Ishikawa (cell line): ENCODE measurements around the gene TPP1.

Experiments
- CEBPB ChIP-seq: IDR thresholded peaks from 2 replicates; pipeline ENCODE4 v1.6.1; 2012
- CREB1 ChIP-seq: IDR thresholded peaks from 2 replicates; pipeline ENCODE4 v1.6.1; 2012; ENCODE audit warnings: low read depth
- EGR1 ChIP-seq: IDR thresholded peaks from 2 replicates; pipeline ENCODE4 v1.6.1; 2012
- EP300 ChIP-seq: IDR thresholded peaks from 2 replicates; pipeline ENCODE4 v1.6.1; 2012; ENCODE audit warnings: borderline replicate concordance
- FOXM1 ChIP-seq: IDR thresholded peaks from 2 replicates; pipeline ENCODE4 v1.6.1; 2012; ENCODE audit warnings: low read depth, borderline replicate concordance
- MAX ChIP-seq: IDR thresholded peaks from 2 replicates; pipeline ENCODE4 v1.6.1; 2012
- NFIC ChIP-seq: IDR thresholded peaks from 2 replicates; pipeline ENCODE4 v1.6.1; 2012
- RAD21 ChIP-seq: IDR thresholded peaks from 2 replicates; pipeline ENCODE4 v1.6.1; 2012; ENCODE audit warnings: low read depth
- REST ChIP-seq: IDR thresholded peaks from 2 replicates; pipeline ENCODE4 v1.6.1; 2012; ENCODE audit warnings: low read depth, mild to moderate bottlenecking
- TAF1 ChIP-seq: IDR thresholded peaks from 2 replicates; pipeline ENCODE4 v1.6.1; 2012; ENCODE audit warnings: low read depth, mild to moderate bottlenecking
- TCF12 ChIP-seq: IDR thresholded peaks from 2 replicates; pipeline ENCODE4 v1.6.1; 2012; ENCODE audit warnings: low read depth
- TEAD4 ChIP-seq: IDR thresholded peaks from 2 replicates; pipeline ENCODE4 v1.6.1; 2012
- USF1 ChIP-seq: IDR thresholded peaks from 2 replicates; pipeline ENCODE4 v1.6.1; 2012
- YY1 ChIP-seq: IDR thresholded peaks from 2 replicates; pipeline ENCODE4 v1.6.1; 2012; ENCODE audit warnings: low read depth
- ZBTB7A ChIP-seq: IDR thresholded peaks from 2 replicates; pipeline ENCODE4 v1.6.1; 2012; ENCODE audit warnings: low read depth

The TPP1 gene

GRCh38 chr11:6629892-6630631, 10.8 kb upstream of the TPP1 start:
- no peak for TF ChIP-seq TEAD4
- TF ChIP-seq TAF1 = no peak
- TF ChIP-seq YY1 = no peak
- no peak for TF ChIP-seq EGR1
- peak; percentile 71 for TF ChIP-seq REST
- no peak for TF ChIP-seq EP300
- TF ChIP-seq MAX = peak; percentile 67

GRCh38 chr11:6629573-6629891, 10.3 kb upstream of the TPP1 start:
- TF ChIP-seq MAX (no peak), RAD21 (no peak), CEBPB (no peak), TEAD4 (no peak), EGR1 (no peak), YY1 (no peak), FOXM1 (no peak), TAF1 (no peak), ZBTB7A (no peak)

GRCh38 chr11:6628526-6628925, 9.3 kb upstream of the TPP1 start:
- TF ChIP-seq TEAD4 (no peak), CEBPB (no peak), EGR1 (no peak), FOXM1 (no peak)

GRCh38 chr11:6627762-6628241, 8.6 kb upstream of the TPP1 start:
- TF ChIP-seq MAX (no peak), EP300 (no peak), USF1 (no peak), TEAD4 (no peak), ZBTB7A (no peak), REST (no peak), TCF12 (no peak), CEBPB (no peak), FOXM1 (no peak), EGR1 (no peak), CREB1 (no peak), TAF1 (no peak), YY1 (no peak), NFIC (no peak), RAD21 (no peak)

- TF ChIP-seq RAD21 (no peak), EGR1 (no peak), TCF12 (no peak), MAX (no peak), FOXM1 (no peak), CEBPB (no peak), ZBTB7A (no peak), TEAD4 (no peak), TAF1 (no peak), USF1 (no peak), CREB1 (no peak), NFIC (no peak), EP300 (no peak), YY1 (no peak), REST (no peak)
Observed at GRCh38 chr11:6626971-6627761, 7.9 kb upstream of the TPP1 start.
